Lower leg skin (tissue), 3 donors: ENCODE measurements around the gene KCNH5.

Source experiments
- POLR2A ChIP-seq, 2 donors: fragments of 450-650 bp; IDR thresholded peaks; one replicate each; pipeline ENCODE4 v1.6.1; 2016 to 2017; ENCODE audit warnings: antibody characterized with exemption in 2 of 2, mild to moderate bottlenecking in 1 of 2, moderate library complexity in 1 of 2
- TF ChIP-seq, protein P1 (sequence below), 3 donors: fragments of 450-650 bp; IDR thresholded peaks; one replicate each; pipeline ENCODE4 v1.5.1; 2016; ENCODE audit warnings: antibody characterized with exemption in 3 of 3, mild to moderate bottlenecking in 3 of 3, moderate library complexity in 2 of 3

DNA sequence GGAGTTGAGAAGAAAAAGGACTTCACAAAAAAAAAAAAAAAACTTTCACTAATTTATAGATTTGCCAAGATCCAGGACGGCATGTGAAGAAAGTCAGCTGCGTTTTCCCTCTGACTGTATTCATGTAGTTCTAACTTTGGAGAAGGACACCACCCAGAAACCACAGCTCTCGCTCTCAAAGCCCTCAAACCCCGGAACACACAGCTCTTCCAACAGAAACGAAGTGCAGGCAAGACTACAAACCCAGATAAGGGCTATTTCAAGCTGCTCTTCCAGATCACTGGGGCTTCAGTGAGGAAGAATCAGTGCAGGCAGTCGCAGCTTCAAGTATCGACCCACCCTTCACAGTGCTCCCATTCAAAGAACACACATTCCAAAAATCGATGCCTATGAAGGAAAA lies 13.2 kb downstream of the KCNH5 start:
- TF ChIP-seq, protein P1, sequence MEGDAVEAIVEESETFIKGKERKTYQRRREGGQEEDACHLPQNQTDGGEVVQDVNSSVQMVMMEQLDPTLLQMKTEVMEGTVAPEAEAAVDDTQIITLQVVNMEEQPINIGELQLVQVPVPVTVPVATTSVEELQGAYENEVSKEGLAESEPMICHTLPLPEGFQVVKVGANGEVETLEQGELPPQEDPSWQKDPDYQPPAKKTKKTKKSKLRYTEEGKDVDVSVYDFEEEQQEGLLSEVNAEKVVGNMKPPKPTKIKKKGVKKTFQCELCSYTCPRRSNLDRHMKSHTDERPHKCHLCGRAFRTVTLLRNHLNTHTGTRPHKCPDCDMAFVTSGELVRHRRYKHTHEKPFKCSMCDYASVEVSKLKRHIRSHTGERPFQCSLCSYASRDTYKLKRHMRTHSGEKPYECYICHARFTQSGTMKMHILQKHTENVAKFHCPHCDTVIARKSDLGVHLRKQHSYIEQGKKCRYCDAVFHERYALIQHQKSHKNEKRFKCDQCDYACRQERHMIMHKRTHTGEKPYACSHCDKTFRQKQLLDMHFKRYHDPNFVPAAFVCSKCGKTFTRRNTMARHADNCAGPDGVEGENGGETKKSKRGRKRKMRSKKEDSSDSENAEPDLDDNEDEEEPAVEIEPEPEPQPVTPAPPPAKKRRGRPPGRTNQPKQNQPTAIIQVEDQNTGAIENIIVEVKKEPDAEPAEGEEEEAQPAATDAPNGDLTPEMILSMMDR (IDR thresholded peaks at IDR 0.05): no peak
- no peak for TF ChIP-seq POLR2A (IDR thresholded peaks at IDR 0.05)
